Gastroesophageal sphincter (tissue), 3 donors: ENCODE data around the gene LINGO3.

Source experiments
- POLR2A ChIP-seq, 2 donors: fragments of 450-650 bp; IDR thresholded peaks; one replicate each; pipeline ENCODE4 v1.6.1; 2017; ENCODE audit warnings: antibody characterized with exemption in 2 of 2, mild to moderate bottlenecking in 2 of 2, moderate library complexity in 1 of 2
- POLR2AphosphoS5 ChIP-seq: sonication (generic); formaldehyde crosslinking; IDR thresholded peaks from one replicate; pipeline ENCODE4 v1.6.1; 2017; ENCODE audit warnings: antibody characterized with exemption
- TF ChIP-seq, protein P1 (sequence below), 4 experiments: fragments of 200-600 bp in 2 of 4; fragments of 450-650 bp in 2 of 4; sonication (generic) in 1 of 4; IDR thresholded peaks; one replicate each; pipeline ENCODE4 v1.5.1; 2017 to 2019; ENCODE audit warnings: antibody characterized with exemption in 4 of 4, mild to moderate bottlenecking in 2 of 4, moderate library complexity in 2 of 4

GRCh38 chr19:2266183-2266993 is 41.6 kb downstream of the LINGO3 start:
- TF ChIP-seq, protein P1, sequence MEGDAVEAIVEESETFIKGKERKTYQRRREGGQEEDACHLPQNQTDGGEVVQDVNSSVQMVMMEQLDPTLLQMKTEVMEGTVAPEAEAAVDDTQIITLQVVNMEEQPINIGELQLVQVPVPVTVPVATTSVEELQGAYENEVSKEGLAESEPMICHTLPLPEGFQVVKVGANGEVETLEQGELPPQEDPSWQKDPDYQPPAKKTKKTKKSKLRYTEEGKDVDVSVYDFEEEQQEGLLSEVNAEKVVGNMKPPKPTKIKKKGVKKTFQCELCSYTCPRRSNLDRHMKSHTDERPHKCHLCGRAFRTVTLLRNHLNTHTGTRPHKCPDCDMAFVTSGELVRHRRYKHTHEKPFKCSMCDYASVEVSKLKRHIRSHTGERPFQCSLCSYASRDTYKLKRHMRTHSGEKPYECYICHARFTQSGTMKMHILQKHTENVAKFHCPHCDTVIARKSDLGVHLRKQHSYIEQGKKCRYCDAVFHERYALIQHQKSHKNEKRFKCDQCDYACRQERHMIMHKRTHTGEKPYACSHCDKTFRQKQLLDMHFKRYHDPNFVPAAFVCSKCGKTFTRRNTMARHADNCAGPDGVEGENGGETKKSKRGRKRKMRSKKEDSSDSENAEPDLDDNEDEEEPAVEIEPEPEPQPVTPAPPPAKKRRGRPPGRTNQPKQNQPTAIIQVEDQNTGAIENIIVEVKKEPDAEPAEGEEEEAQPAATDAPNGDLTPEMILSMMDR (IDR thresholded peaks at IDR 0.05): no peak
- TF ChIP-seq POLR2AphosphoS5 (no peak), POLR2A (IDR thresholded peaks at IDR 0.05) (no peak)
